Lung (tissue), 12 donors: ENCODE results near the gene RABGAP1L. TPM values are rescaled to one million over a fixed set of nuclear protein-coding genes. Genes with fewer than 3 reads are reported as not detected.

Experiments used
- ATAC-seq: fragments of 200-7000 bp; cut with Tn5 transposase; one replicate; pipeline ENCODE4 v1.9.1; 2020; ENCODE audit warnings: moderate number of reproducible peaks; ENCODE audit not compliant: insufficient read depth, low FRiP score
- DNase-seq, 3 donors: peaks; one replicate each; pipeline ENCODE4 v3.0.0-alpha.2; 2013 to 2017
- H3K27ac ChIP-seq, 2 donors: one replicate each; pipeline ENCODE4 v1.5.1; 2013; ENCODE audit warnings: mild to moderate bottlenecking in 2 of 2, moderate library complexity in 2 of 2, control low read depth in 1 of 2, inconsistent platforms in 1 of 2, low read depth in 1 of 2, low read length in 1 of 2
- H3K27me3 ChIP-seq, 3 donors: one replicate each; pipeline ENCODE4 v1.5.1; 2013; ENCODE audit warnings: low read length in 2 of 3; ENCODE audit not compliant: control insufficient read depth in 3 of 3, insufficient read depth in 3 of 3
- H3K36me3 ChIP-seq, 4 donors: one replicate each; pipeline ENCODE4 v1.5.1; 2013; ENCODE audit warnings: low read length in 4 of 4, mild to moderate bottlenecking in 1 of 4, moderate library complexity in 1 of 4; ENCODE audit not compliant: control insufficient read depth in 4 of 4, insufficient read depth in 4 of 4
- H3K4me1 ChIP-seq, 5 donors: one replicate each; pipeline ENCODE4 v1.5.1; 2013; ENCODE audit warnings: low read length in 5 of 5, mild to moderate bottlenecking in 2 of 5, moderate library complexity in 1 of 5; ENCODE audit not compliant: control insufficient read depth in 5 of 5, insufficient read depth in 5 of 5
- H3K4me3 ChIP-seq: one replicate; pipeline ENCODE4 v1.5.1; 2013; ENCODE audit warnings: mild to moderate bottlenecking, control low read depth, moderate library complexity
- H3K9ac ChIP-seq, 2 donors: one replicate each; pipeline ENCODE4 v1.5.1; 2013; ENCODE audit warnings: low read length in 2 of 2, control low read depth in 1 of 2; ENCODE audit not compliant: insufficient read depth in 1 of 2
- H3K9me3 ChIP-seq, 4 donors: one replicate each; pipeline ENCODE4 v1.5.1; 2013; ENCODE audit warnings: low read length in 3 of 4, mild to moderate bottlenecking in 1 of 4, moderate library complexity in 1 of 4; ENCODE audit not compliant: control insufficient read depth in 4 of 4, insufficient read depth in 3 of 4
- WGBS, 2 donors: extraction: QIAGEN DNeasy Blood & Tissue Kit; methylation state at CpG; one replicate each; pipeline ENCODE4 v1.1.7; 2013; 5-methylcytosine and 5-hydroxymethylcytosine counted together
- polyA plus RNA-seq, 2 donors: library from polyadenylated mRNA; stranded (reverse); fragments of 200-250 nt; gene quantifications; one replicate each; pipeline ENCODE4 v1.2.1, GENCODE V29; 2013
- total RNA-seq, 2 donors: library from RNA; depleted of rRNA in 1 of 2; stranded (reverse); fragments of >200 nt in 1 of 2; gene quantifications; one replicate each; pipeline ENCODE4 v1.2.1, GENCODE V29; 2014 to 2021
- TF ChIP-seq, protein P1 (sequence below): IDR thresholded peaks from 2 replicates; pipeline ENCODE4 v1.5.1; 2012; ENCODE audit warnings: mild to moderate bottlenecking; ENCODE audit errors: control extremely low read depth, extremely low read depth
- donor health status: control.
- donor health status: control.
- donor health status: Bipolar disorder and iron deficiency.
- donor health status: healthy.
- donor health status: DM: yes; HTN: yes; CAD: no.

The RABGAP1L gene
- total and polyA plus RNA-seq, 4 donors, result 16.0 to 123 (median 44.5) TPM

DNA sequence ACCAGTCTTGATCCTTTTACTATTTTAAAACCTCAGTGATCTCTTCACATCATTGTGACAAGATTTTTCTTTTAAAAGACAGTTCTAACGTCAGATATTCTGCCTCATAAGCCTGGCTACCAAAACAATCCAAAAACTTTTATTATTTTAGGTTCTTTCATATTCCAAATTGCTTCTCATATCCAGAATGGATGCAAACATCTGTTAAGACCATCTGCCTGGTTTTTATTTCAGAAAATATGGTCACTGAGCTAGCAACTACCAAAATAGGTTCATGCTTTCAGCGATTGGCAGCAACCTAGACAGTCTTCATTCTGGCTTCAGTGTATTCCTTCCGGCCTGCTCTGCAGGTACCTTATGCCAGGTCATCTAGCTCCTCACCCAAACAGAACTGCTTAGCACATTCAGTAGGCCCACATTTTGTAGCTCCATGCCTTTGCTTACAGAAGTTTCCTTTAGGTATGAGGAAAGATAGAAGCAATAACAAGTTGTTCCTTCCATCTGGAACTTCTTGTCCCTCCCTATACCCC, 781.4 kb downstream of the RABGAP1L start:
- DNase-seq (no peak), ATAC-seq (no peak)
- Histone ChIP-seq H3K36me3 (no peaks in the 10 kb centered on the region), H3K9ac (no peak overlapping the region), H3K4me1 (peaks cover 2 to 10% (median 6%) of the 10 kb centered on the region in 5 donors), H3K27me3 (no peaks in the 10 kb centered on the region), H3K4me3 (no peak overlapping the region), H3K9me3 (no peaks in the 10 kb centered on the region), H3K27ac (no peak overlapping the region)
- 96% methylated on average over 3 of the region's 3 CpGs for WGBS, 2 donors
- TF ChIP-seq, protein P1, sequence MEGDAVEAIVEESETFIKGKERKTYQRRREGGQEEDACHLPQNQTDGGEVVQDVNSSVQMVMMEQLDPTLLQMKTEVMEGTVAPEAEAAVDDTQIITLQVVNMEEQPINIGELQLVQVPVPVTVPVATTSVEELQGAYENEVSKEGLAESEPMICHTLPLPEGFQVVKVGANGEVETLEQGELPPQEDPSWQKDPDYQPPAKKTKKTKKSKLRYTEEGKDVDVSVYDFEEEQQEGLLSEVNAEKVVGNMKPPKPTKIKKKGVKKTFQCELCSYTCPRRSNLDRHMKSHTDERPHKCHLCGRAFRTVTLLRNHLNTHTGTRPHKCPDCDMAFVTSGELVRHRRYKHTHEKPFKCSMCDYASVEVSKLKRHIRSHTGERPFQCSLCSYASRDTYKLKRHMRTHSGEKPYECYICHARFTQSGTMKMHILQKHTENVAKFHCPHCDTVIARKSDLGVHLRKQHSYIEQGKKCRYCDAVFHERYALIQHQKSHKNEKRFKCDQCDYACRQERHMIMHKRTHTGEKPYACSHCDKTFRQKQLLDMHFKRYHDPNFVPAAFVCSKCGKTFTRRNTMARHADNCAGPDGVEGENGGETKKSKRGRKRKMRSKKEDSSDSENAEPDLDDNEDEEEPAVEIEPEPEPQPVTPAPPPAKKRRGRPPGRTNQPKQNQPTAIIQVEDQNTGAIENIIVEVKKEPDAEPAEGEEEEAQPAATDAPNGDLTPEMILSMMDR, result no peak

DNA sequence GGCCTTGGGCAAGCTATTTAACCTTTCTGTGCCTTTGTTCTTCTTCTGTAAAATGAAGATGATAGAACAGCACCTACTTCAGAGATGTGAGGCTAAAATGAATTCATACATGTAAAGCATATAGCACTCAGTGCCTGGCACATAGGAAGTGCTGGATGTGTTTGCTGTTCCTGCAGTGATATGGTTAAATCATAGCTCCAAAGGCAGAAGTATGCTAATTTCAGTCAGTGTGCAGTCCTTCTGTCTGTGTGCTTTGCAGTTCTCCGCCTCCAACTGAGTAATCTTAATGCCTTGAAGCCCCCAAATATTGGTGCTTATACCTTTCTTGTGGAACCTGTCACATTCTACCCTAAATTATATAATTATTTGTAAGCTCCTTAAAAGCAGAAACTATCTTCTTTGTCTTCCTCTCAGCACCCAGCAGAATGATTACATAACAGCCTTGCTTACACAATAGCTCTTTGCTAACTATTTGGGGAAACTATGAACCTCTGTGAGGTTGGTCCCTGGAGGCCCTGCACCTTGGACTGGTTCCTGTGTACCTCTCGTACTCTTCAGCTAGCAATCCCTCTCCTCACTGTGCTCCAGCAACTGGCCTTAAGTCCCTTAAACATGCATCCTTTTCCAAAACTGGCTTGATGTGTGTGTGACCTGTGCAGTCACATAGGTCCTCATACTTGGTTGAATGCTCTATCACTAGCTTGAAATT, 783.4 kb downstream of the RABGAP1L start:
- DNase-seq (peak in 2 of 3 donors; percentile 22 to 44), ATAC-seq (peak; percentile 67)
- no peak overlapping the region for H3K9ac ChIP-seq
- H3K27me3 ChIP-seq, result no peaks in the 10 kb centered on the region
- no peaks in the 10 kb centered on the region for H3K9me3 ChIP-seq
- peak overlapping the region in 1 of 2 donors; percentile 54 for H3K27ac ChIP-seq
- no peak overlapping the region for H3K4me3 ChIP-seq
- H3K4me1 ChIP-seq, result peaks cover 2 to 10% (median 6%) of the 10 kb centered on the region in 5 donors
- TF ChIP-seq, protein P1, result no peak
- WGBS, 2 donors, result 23 to 50% methylated on average over 2 of the region's 2 CpGs
- H3K36me3 ChIP-seq, result no peaks in the 10 kb centered on the region

DNA sequence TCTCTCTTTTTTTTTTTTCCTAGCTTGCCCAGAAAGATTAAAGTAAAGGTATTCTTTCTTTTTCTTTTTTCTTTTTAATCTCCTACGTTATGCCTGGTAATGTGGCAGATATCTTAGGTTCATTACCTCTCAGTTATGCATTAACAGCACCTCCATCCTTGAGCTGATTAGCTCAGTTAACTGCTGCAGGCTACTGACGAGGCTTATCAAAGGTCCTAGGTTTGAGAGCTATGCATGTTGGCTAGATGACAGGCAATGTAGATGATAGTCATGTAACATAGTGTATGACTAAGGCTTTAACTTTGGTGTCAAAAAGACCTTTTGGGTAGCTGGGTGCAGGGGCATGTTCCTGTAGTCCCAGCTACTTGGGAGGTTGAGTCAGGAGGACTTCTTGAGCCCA, 786.7 kb downstream of the RABGAP1L start:
- Histone ChIP-seq H3K9me3 (no peaks in the 10 kb centered on the region), H3K36me3 (no peaks in the 10 kb centered on the region), H3K27ac (no peak overlapping the region), H3K9ac (no peak overlapping the region), H3K4me3 (no peak overlapping the region), H3K27me3 (no peaks in the 10 kb centered on the region), H3K4me1 (peaks cover 0 to 6% (median 5%) of the 10 kb centered on the region in 5 donors)
- WGBS, 2 donors, result 73 to 83% methylated on average over 2 of the region's 2 CpGs
- no peak for DNase-seq
- no peak for ATAC-seq
- TF ChIP-seq, protein P1, result no peak
